ENCODE measurements around the gene KEL.

- TF ChIP-seq YY1 (IDR thresholded peaks at IDR 0.05; ENCODE audit: insufficient read depth, insufficient read length), result no peak
- TF ChIP-seq ZNF274 (IDR thresholded peaks at IDR 0.05; ENCODE audit: low read depth, low read length), result no peak
Observed at GRCh38 chr7:142941541-142941940, 20.6 kb downstream of the KEL start.
